H9 (cell line): Measurements from ENCODE around the gene IL10. TPM values are rescaled to one million over a fixed set of nuclear protein-coding genes. Genes with fewer than 3 reads are reported as not detected.

Source experiments
- DNase-seq: peaks from one replicate; pipeline ENCODE4 v3.0.0-alpha.2; 2017
- H2AFZ ChIP-seq: one replicate; pipeline ENCODE4 v1.6.1; 2013; ENCODE audit warnings: mild to moderate bottlenecking, low read length, control low read depth, moderate library complexity
- H2AK5ac ChIP-seq: 2 replicates; pipeline ENCODE4 v1.6.1; 2013; ENCODE audit warnings: low read length, control low read depth, mixed read lengths; ENCODE audit not compliant: insufficient read length
- H2BK120ac ChIP-seq: one replicate; pipeline ENCODE4 v1.6.1; 2013; ENCODE audit warnings: low read depth, mild to moderate bottlenecking, low read length, control low read depth, inconsistent platforms; ENCODE audit not compliant: poor library complexity, severe bottlenecking
- H2BK12ac ChIP-seq: 2 replicates; pipeline ENCODE4 v1.6.1; 2013; ENCODE audit warnings: low read length, control low read depth, mixed read lengths, low read depth; ENCODE audit not compliant: insufficient read length
- H2BK15ac ChIP-seq: 2 replicates; pipeline ENCODE4 v1.6.1; 2013; ENCODE audit warnings: low read depth, low read length, control low read depth
- H2BK20ac ChIP-seq: one replicate; pipeline ENCODE4 v1.6.1; 2013; ENCODE audit warnings: low read depth, mild to moderate bottlenecking, low read length, control low read depth, inconsistent platforms; ENCODE audit not compliant: poor library complexity, severe bottlenecking
- H2BK5ac ChIP-seq: 2 replicates; pipeline ENCODE4 v1.6.1; 2013; ENCODE audit warnings: low read length, control low read depth, mixed read lengths; ENCODE audit not compliant: insufficient read length
- H3K14ac ChIP-seq: 2 replicates; pipeline ENCODE4 v1.6.1; 2013; ENCODE audit warnings: low read length, control low read depth; ENCODE audit not compliant: insufficient read depth
- H3K18ac ChIP-seq: 2 replicates; pipeline ENCODE4 v1.6.1; 2013; ENCODE audit warnings: low read depth, mild to moderate bottlenecking, mixed read lengths, low read length, control low read depth; ENCODE audit not compliant: insufficient read length
- H3K23ac ChIP-seq: 2 replicates; pipeline ENCODE4 v1.6.1; 2013; ENCODE audit warnings: low read length, control low read depth, mixed read lengths, low read depth; ENCODE audit not compliant: insufficient read length
- H3K23me2 ChIP-seq: 2 replicates; pipeline ENCODE4 v1.6.1; 2013; ENCODE audit warnings: low read depth, mild to moderate bottlenecking, mixed read lengths, low read length, control low read depth; ENCODE audit not compliant: insufficient read length, poor library complexity, severe bottlenecking
- H3K27ac ChIP-seq: 2 replicates; pipeline ENCODE4 v1.5.1; 2013; ENCODE audit warnings: low read length, control low read depth, mixed read lengths, low read depth; ENCODE audit not compliant: insufficient read length
- H3K27me3 ChIP-seq: 2 replicates; pipeline ENCODE4 v1.6.1; 2013; ENCODE audit warnings: low read length, control low read depth, inconsistent platforms; ENCODE audit not compliant: insufficient read depth
- H3K4ac ChIP-seq: 2 replicates; pipeline ENCODE4 v1.6.1; 2013; ENCODE audit warnings: low read depth, mild to moderate bottlenecking, control low read depth, inconsistent platforms, low read length, moderate library complexity
- H3K4me1 ChIP-seq: 2 replicates; pipeline ENCODE4 v1.6.1; 2013; ENCODE audit warnings: low read length, control low read depth, inconsistent platforms; ENCODE audit not compliant: insufficient read depth
- H3K4me2 ChIP-seq: 2 replicates; pipeline ENCODE4 v1.6.1; 2013; ENCODE audit warnings: low read length, control low read depth, mixed read lengths; ENCODE audit not compliant: insufficient read length, insufficient read depth
- H3K56ac ChIP-seq: 2 replicates; pipeline ENCODE4 v1.6.1; 2013; ENCODE audit warnings: low read depth, mild to moderate bottlenecking, mixed read lengths, low read length, control low read depth; ENCODE audit not compliant: insufficient read length
- H3K79me1 ChIP-seq: 2 replicates; pipeline ENCODE4 v1.6.1; 2013; ENCODE audit warnings: low read depth, mild to moderate bottlenecking, moderate library complexity, low read length, control low read depth, inconsistent platforms; ENCODE audit not compliant: insufficient read depth, poor library complexity, severe bottlenecking
- H3K79me2 ChIP-seq: 2 replicates; pipeline ENCODE4 v1.6.1; 2013; ENCODE audit warnings: low read length, control low read depth, inconsistent platforms; ENCODE audit not compliant: insufficient read depth
- H3K9ac ChIP-seq: 2 replicates; pipeline ENCODE4 v1.6.1; 2013; ENCODE audit warnings: low read length, control low read depth, mixed read lengths; ENCODE audit not compliant: insufficient read length; ENCODE audit errors: extremely low read depth
- H3K9me3 ChIP-seq: one replicate; pipeline ENCODE4 v1.6.1; 2013; ENCODE audit warnings: low read depth, low read length, inconsistent platforms; ENCODE audit not compliant: control insufficient read depth
- H3T11ph ChIP-seq: one replicate; pipeline ENCODE4 v1.6.1; 2013; ENCODE audit warnings: mild to moderate bottlenecking, low read length, control low read depth, inconsistent platforms
- H4K20me1 ChIP-seq: one replicate; pipeline ENCODE4 v1.6.1; 2013; ENCODE audit not compliant: control insufficient read depth, insufficient read length, insufficient read depth
- H4K5ac ChIP-seq: 2 replicates; pipeline ENCODE4 v1.6.1; 2013; ENCODE audit warnings: low read depth, mild to moderate bottlenecking, mixed read lengths, low read length, control low read depth; ENCODE audit not compliant: insufficient read length
- H4K8ac ChIP-seq: replicated peaks from 2 replicates; pipeline ENCODE4 v1.6.1; 2013; ENCODE audit warnings: low read length, control low read depth, mixed read lengths, low read depth; ENCODE audit not compliant: insufficient read length
- H4K91ac ChIP-seq: 2 replicates; pipeline ENCODE4 v1.6.1; 2013; ENCODE audit warnings: low read depth, mild to moderate bottlenecking, moderate library complexity, mixed read lengths, low read length, control low read depth; ENCODE audit not compliant: insufficient read length
- H3K27ac Mint-ChIP-seq, 3 experiments: 2 replicates in 2 of 3; 3 replicates in 1 of 3; pipeline ENCODE4 v1.8.0; 2020 to 2021; ENCODE audit warnings: mixed read lengths in 3 of 3, mild to moderate bottlenecking in 1 of 3, moderate library complexity in 1 of 3
- H3K27me3 Mint-ChIP-seq: 2 replicates; pipeline ENCODE4 v1.8.0; 2021; ENCODE audit warnings: low read depth, mild to moderate bottlenecking, moderate library complexity, mixed read lengths
- H3K36me3 Mint-ChIP-seq, 3 experiments: 2 replicates in 2 of 3; 3 replicates in 1 of 3; pipeline ENCODE4 v1.8.0; 2020 to 2021; ENCODE audit warnings: low read depth in 3 of 3, mixed read lengths in 3 of 3; ENCODE audit not compliant: insufficient read depth in 1 of 3
- H3K4me1 Mint-ChIP-seq, 2 experiments: 2 replicates each; pipeline ENCODE4 v1.8.0; 2020; ENCODE audit warnings: mixed read lengths in 2 of 2
- H3K4me3 Mint-ChIP-seq, 2 experiments: 2 replicates in 1 of 2; 3 replicates in 1 of 2; pipeline ENCODE4 v1.8.0; 2020 to 2021; ENCODE audit warnings: mild to moderate bottlenecking in 2 of 2, mixed read lengths in 2 of 2, moderate library complexity in 1 of 2
- H3K9me3 Mint-ChIP-seq, 2 experiments: 2 replicates in 1 of 2; 3 replicates in 1 of 2; pipeline ENCODE4 v1.8.0; 2020; ENCODE audit warnings: mild to moderate bottlenecking in 2 of 2, mixed read lengths in 2 of 2, moderate library complexity in 1 of 2
- WGBS: extraction: QIAGEN DNeasy Blood & Tissue Kit; methylation state at CpG from one replicate; pipeline ENCODE4 v1.1.7; 2013; ENCODE audit warnings: missing lambda C conversion rate, low lambda C conversion rate, mixed read lengths; ENCODE audit not compliant: insufficient read length; ENCODE audit errors: extremely low coverage; 5-methylcytosine and 5-hydroxymethylcytosine counted together
- total RNA-seq: library from RNA; stranded (reverse); gene quantifications from 2 replicates; pipeline ENCODE4 v1.2.1, GENCODE V29; 2021
- TF ChIP-seq, protein P1 (sequence below): fragments of 200-600 bp; sonication (generic); conservative IDR thresholded peaks from 3 replicates; pipeline ENCODE4 v1.8.0; 2021; ENCODE audit warnings: antibody characterized with exemption, mild to moderate bottlenecking

Gene IL10
- total RNA-seq, 1 experiment from 2014 or later: not detected

DNA sequence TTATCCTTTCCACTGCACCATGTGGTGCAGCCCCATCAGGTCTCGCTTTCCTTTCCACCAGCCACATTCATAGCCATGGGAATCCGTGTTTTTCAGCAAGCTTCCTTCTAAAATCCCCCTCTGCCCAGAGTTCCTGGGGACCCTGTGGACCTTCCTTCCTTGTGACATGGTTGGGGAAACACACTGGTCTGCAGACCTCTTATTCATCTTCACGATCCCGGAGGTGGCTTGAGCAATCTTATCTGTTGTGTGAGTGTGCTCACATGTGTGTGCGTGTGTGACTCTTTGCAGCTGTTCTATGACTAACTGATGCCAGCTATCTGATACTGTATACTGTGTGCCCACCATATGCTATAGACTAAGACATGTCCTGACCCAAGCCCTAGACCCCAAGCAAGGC is 15.6 kb upstream of the IL10 start:
- Histone ChIP-seq H4K20me1 (no peaks in the 10 kb centered on the region), H3K23ac (no peak overlapping the region), H3K18ac (no peak overlapping the region), H2AK5ac (no peak overlapping the region), H3K4me2 (no peak overlapping the region), H2AFZ (no peak overlapping the region), H4K8ac (no peak overlapping the region), H2BK5ac (no peak overlapping the region), H3K56ac (no peak overlapping the region), H4K91ac (no peak overlapping the region), H3K9ac (no peak overlapping the region), H3K4ac (no peak overlapping the region), H2BK15ac (no peak overlapping the region), H3K9me3 (no peaks in the 10 kb centered on the region), H3K27ac (no peak overlapping the region), H4K5ac (no peak overlapping the region), H3K4me1 (no peaks in the 10 kb centered on the region), H3K23me2 (no peaks in the 10 kb centered on the region), H3K27me3 (no peaks in the 10 kb centered on the region), H3T11ph (no peak overlapping the region), H3K79me1 (no peaks in the 10 kb centered on the region), H2BK120ac (no peak overlapping the region), H3K14ac (no peak overlapping the region), H3K79me2 (no peaks in the 10 kb centered on the region), H2BK20ac (no peak overlapping the region), H2BK12ac (no peak overlapping the region)
- TF ChIP-seq, protein P1, sequence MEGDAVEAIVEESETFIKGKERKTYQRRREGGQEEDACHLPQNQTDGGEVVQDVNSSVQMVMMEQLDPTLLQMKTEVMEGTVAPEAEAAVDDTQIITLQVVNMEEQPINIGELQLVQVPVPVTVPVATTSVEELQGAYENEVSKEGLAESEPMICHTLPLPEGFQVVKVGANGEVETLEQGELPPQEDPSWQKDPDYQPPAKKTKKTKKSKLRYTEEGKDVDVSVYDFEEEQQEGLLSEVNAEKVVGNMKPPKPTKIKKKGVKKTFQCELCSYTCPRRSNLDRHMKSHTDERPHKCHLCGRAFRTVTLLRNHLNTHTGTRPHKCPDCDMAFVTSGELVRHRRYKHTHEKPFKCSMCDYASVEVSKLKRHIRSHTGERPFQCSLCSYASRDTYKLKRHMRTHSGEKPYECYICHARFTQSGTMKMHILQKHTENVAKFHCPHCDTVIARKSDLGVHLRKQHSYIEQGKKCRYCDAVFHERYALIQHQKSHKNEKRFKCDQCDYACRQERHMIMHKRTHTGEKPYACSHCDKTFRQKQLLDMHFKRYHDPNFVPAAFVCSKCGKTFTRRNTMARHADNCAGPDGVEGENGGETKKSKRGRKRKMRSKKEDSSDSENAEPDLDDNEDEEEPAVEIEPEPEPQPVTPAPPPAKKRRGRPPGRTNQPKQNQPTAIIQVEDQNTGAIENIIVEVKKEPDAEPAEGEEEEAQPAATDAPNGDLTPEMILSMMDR: no peak
- Mint-ChIP-seq H3K27ac (no peak overlapping the region), H3K4me1 (peaks cover 10 to 18% of the 10 kb centered on the region in 2 experiments), H3K4me3 (no peak overlapping the region), H3K36me3 (no peaks in the 10 kb centered on the region), H3K27me3 (peaks cover 19% of the 10 kb centered on the region), H3K9me3 (no peaks in the 10 kb centered on the region; a peak in 1 of 5 replicates)
- no CpG with 5 or more reads among the region's 5 CpGs for WGBS
- no peak for DNase-seq
